ENCODE results near the gene PCSK1. TPM values are rescaled to one million over a fixed set of nuclear protein-coding genes. Genes with fewer than 3 reads are reported as not detected.

PCSK1 gene
- total RNA-seq, 2 experiments from 2014 or later = not detected

- no peak overlapping the region for H3K4me3 ChIP-seq (ENCODE audit: low read depth, low read length, poor library complexity, severe bottlenecking)
- no peaks in the 10 kb centered on the region for H4K20me1 ChIP-seq (ENCODE audit: insufficient read depth, low read length)
- no peak overlapping the region for H2AFZ ChIP-seq (ENCODE audit: low read length)
- no peaks in the 10 kb centered on the region for H3K9me2 ChIP-seq (ENCODE audit: insufficient read depth, low read length)
- CTCF ChIA-PET (ENCODE audit: unreplicated experiment) = no interaction called here
- no peaks in the 10 kb centered on the region for H3K36me3 ChIP-seq (ENCODE audit: insufficient read depth, low read length)
- H3K27ac ChIP-seq (ENCODE audit: low read depth, low read length, poor library complexity, severe bottlenecking) = no peak overlapping the region
- H3K4me2 ChIP-seq (ENCODE audit: low read length) = no peak overlapping the region
- TF ChIP-seq EZH2phosphoT487 (IDR thresholded peaks at IDR 0.05; ENCODE audit: borderline replicate concordance, low read depth, low read length) = no peak
- no peak for TF ChIP-seq CTCF (conservative IDR thresholded peaks at IDR 0.05; ENCODE audit: low read length)
- intact Hi-C loops (cut with micrococcal nuclease; ENCODE audit: unreplicated experiment) = no loop called here
- DNase-seq (ENCODE audit: low spot score) = no peak
- H3K4me1 ChIP-seq (ENCODE audit: insufficient read depth, low read length, poor library complexity, severe bottlenecking) = no peaks in the 10 kb centered on the region
- H3K9me3 ChIP-seq (ENCODE audit: low read length) = no peaks in the 10 kb centered on the region
- no TSS peak for BruUV-seq (replicated peaks)
- POLR2A ChIA-PET = interaction anchor here (0.7 kb wide), 1 partner anchor 15 kb away, joined by 3 read pairs; no protein-coding TSS in a partner anchor
- no peaks in the 10 kb centered on the region for H3K79me2 ChIP-seq (ENCODE audit: insufficient read depth, low read depth, low read length)
Measured at GRCh38 chr5:96455789-96456188, 22.7 kb upstream of the PCSK1 start.

GRCh38 chr5:96453394-96453793 lies 20.3 kb upstream of the PCSK1 start:
- intact Hi-C loops (cut with micrococcal nuclease; ENCODE audit: unreplicated experiment) = no loop called here
- Histone ChIP-seq H3K4me1 (ENCODE audit: insufficient read depth, low read length, poor library complexity, severe bottlenecking) (no peaks in the 10 kb centered on the region), H3K9me3 (ENCODE audit: low read length) (no peaks in the 10 kb centered on the region), H2AFZ (ENCODE audit: low read length) (no peak overlapping the region), H3K36me3 (ENCODE audit: insufficient read depth, low read length) (no peaks in the 10 kb centered on the region), H3K9me2 (ENCODE audit: insufficient read depth, low read length) (no peaks in the 10 kb centered on the region), H3K4me3 (ENCODE audit: low read depth, low read length, poor library complexity, severe bottlenecking) (no peak overlapping the region), H3K79me2 (ENCODE audit: insufficient read depth, low read depth, low read length) (no peaks in the 10 kb centered on the region), H3K4me2 (ENCODE audit: low read length) (no peak overlapping the region), H4K20me1 (ENCODE audit: insufficient read depth, low read length) (no peaks in the 10 kb centered on the region), H3K27ac (ENCODE audit: low read depth, low read length, poor library complexity, severe bottlenecking) (no peak overlapping the region)
- POLR2A ChIA-PET = interaction anchor here (0.6 to 1.5 kb wide), 4 partner anchors 18 to 362 kb away, joined by 3 to 4 read pairs (median 4); no protein-coding TSS in a partner anchor
- CTCF ChIA-PET (ENCODE audit: unreplicated experiment) = no interaction called here
- no TSS peak for BruUV-seq (replicated peaks)
- no peak for DNase-seq (ENCODE audit: low spot score)
- TF ChIP-seq EZH2phosphoT487 (IDR thresholded peaks at IDR 0.05; ENCODE audit: borderline replicate concordance, low read depth, low read length) (no peak), CTCF (conservative IDR thresholded peaks at IDR 0.05; ENCODE audit: low read length) (no peak)

DNA sequence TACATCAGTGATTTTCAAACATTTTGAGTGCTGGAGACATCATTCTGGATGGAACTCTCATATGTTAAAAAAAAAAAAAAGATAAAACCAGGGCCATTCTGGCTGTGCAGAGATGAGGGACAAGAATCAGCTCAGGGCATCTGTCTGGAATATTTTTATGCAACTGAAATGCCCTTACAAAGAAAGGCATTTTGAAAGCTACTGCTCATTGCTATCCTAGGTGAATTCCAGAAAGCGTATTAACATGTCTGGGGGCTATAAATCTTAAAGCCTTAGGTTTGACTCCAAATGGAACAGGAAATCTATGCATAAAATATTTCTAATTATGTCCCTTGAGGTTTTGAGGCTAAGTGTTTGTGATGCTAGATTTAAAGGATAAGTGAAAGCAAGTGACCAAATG lies 14.9 kb upstream of the PCSK1 start:
- H3K79me2 ChIP-seq (ENCODE audit: insufficient read depth, low read depth, low read length) = no peaks in the 10 kb centered on the region
- no peak overlapping the region for H3K4me3 ChIP-seq (ENCODE audit: low read depth, low read length, poor library complexity, severe bottlenecking)
- H3K9me2 ChIP-seq (ENCODE audit: insufficient read depth, low read length) = no peaks in the 10 kb centered on the region
- CTCF ChIA-PET (ENCODE audit: unreplicated experiment) = no interaction called here
- no peak overlapping the region for H2AFZ ChIP-seq (ENCODE audit: low read length)
- POLR2A ChIA-PET = interaction anchor here (0.7 to 1.8 kb wide), 5 partner anchors 8 to 712 kb away, joined by 3 to 5 read pairs (median 4); no protein-coding TSS in a partner anchor
- H4K20me1 ChIP-seq (ENCODE audit: insufficient read depth, low read length) = no peaks in the 10 kb centered on the region
- BruUV-seq (replicated peaks) = no TSS peak
- H3K9me3 ChIP-seq (ENCODE audit: low read length) = no peaks in the 10 kb centered on the region
- no peak overlapping the region for H3K4me2 ChIP-seq (ENCODE audit: low read length)
- intact Hi-C loops (cut with micrococcal nuclease; ENCODE audit: unreplicated experiment) = loop anchor here (10.0 kb wide), 1 partner anchor 593 kb away; no protein-coding TSS in a partner anchor
- TF ChIP-seq EZH2phosphoT487 (IDR thresholded peaks at IDR 0.05; ENCODE audit: borderline replicate concordance, low read depth, low read length) = no peak
- no peak for TF ChIP-seq CTCF (conservative IDR thresholded peaks at IDR 0.05; ENCODE audit: low read length)
- no peak overlapping the region for H3K27ac ChIP-seq (ENCODE audit: low read depth, low read length, poor library complexity, severe bottlenecking)
- H3K4me1 ChIP-seq (ENCODE audit: insufficient read depth, low read length, poor library complexity, severe bottlenecking) = no peaks in the 10 kb centered on the region
- H3K36me3 ChIP-seq (ENCODE audit: insufficient read depth, low read length) = no peaks in the 10 kb centered on the region
- DNase-seq (ENCODE audit: low spot score) = no peak
